ENCODE data around the gene BBLN.

The BBLN gene

GRCh38 chr9:128206916-128207910, 47.1 kb downstream of the BBLN start:
- TF ChIP-seq CSRNP3 (CRISPR knock-in tag; IDR thresholded peaks at IDR 0.05), result no peak
- no peak for TF ChIP-seq ESRRG (CRISPR knock-in tag; IDR thresholded peaks at IDR 0.05)
- no peak for TF ChIP-seq TOX (CRISPR knock-in tag; IDR thresholded peaks at IDR 0.05; ENCODE audit: borderline replicate concordance)
- no peak for TF ChIP-seq ZNF565 (CRISPR knock-in tag; conservative IDR thresholded peaks at IDR 0.05; ENCODE audit: low read depth)
- no peak for TF ChIP-seq RARB (CRISPR knock-in tag; IDR thresholded peaks at IDR 0.05)
- no peak for ATAC-seq

GRCh38 chr9:128208386-128208785, 48.3 kb downstream of the BBLN start:
- TF ChIP-seq CREB5 (CRISPR knock-in tag; IDR thresholded peaks at IDR 0.05; ENCODE audit: low read depth), result no peak
- no peak for TF ChIP-seq ZFP30 (CRISPR knock-in tag; IDR thresholded peaks at IDR 0.05)
- no peak for TF ChIP-seq TOX (CRISPR knock-in tag; IDR thresholded peaks at IDR 0.05; ENCODE audit: borderline replicate concordance)
- no peak for TF ChIP-seq ZC3H10 (CRISPR knock-in tag; IDR thresholded peaks at IDR 0.05)
- TF ChIP-seq ESRRG (CRISPR knock-in tag; IDR thresholded peaks at IDR 0.05), result no peak
- no peak for TF ChIP-seq TSHZ2 (CRISPR knock-in tag; IDR thresholded peaks at IDR 0.05)
- ATAC-seq, result no peak

- no peak for ATAC-seq
These were observed 49.0 kb downstream of the BBLN start for GRCh38 chr9:128208946-128209669.

More at GRCh38 chr9:128208946-128209669, 49.0 kb downstream of the BBLN start:
- no peak for TF ChIP-seq PPARA (CRISPR knock-in tag; IDR thresholded peaks at IDR 0.05; ENCODE audit: borderline replicate concordance)
- TF ChIP-seq ZNF70 (CRISPR knock-in tag; IDR thresholded peaks at IDR 0.05), result no peak
- no peak for TF ChIP-seq POU6F1 (CRISPR knock-in tag; IDR thresholded peaks at IDR 0.05; ENCODE audit: borderline replicate concordance, low read depth)
- no peak for TF ChIP-seq TOX (CRISPR knock-in tag; IDR thresholded peaks at IDR 0.05; ENCODE audit: borderline replicate concordance)
- no peak for TF ChIP-seq RARB (CRISPR knock-in tag; IDR thresholded peaks at IDR 0.05)
- TF ChIP-seq CSDC2 (CRISPR knock-in tag; IDR thresholded peaks at IDR 0.05), result no peak
- TF ChIP-seq CREB5 (CRISPR knock-in tag; IDR thresholded peaks at IDR 0.05; ENCODE audit: low read depth), result no peak
- no peak for TF ChIP-seq BACH2 (CRISPR knock-in tag; IDR thresholded peaks at IDR 0.05; ENCODE audit: borderline replicate concordance)
- TF ChIP-seq ZC3H10 (CRISPR knock-in tag; IDR thresholded peaks at IDR 0.05), result no peak
- TF ChIP-seq ISL1 (CRISPR knock-in tag; IDR thresholded peaks at IDR 0.05), result no peak
- TF ChIP-seq OSR1 (CRISPR knock-in tag; IDR thresholded peaks at IDR 0.05), result no peak
- no peak for TF ChIP-seq ZFP30 (CRISPR knock-in tag; IDR thresholded peaks at IDR 0.05)
- TF ChIP-seq SNAI2 (CRISPR knock-in tag; IDR thresholded peaks at IDR 0.05), result no peak
- no peak for TF ChIP-seq TCF4 (CRISPR knock-in tag; IDR thresholded peaks at IDR 0.05; ENCODE audit: borderline replicate concordance)

Measured in SK-N-SH treated with all-trans-retinoic acid at 6 μM for 48 hours (cell line).